Right renal cortex interstitium (tissue), 3 donors: ENCODE measurements around the gene NKAIN4. TPM values are rescaled to one million over a fixed set of nuclear protein-coding genes. Genes with fewer than 3 reads are reported as not detected.
A peak's percentile ranks its signal among the peaks of the same experiment; 100 is the strongest.

Experiments used
- DNase-seq, 3 donors: peaks; one replicate each; pipeline ENCODE4 v3.0.0-alpha.2; 2013; ENCODE audit warnings: low read depth in 3 of 3, low spot score in 2 of 3
- polyA plus RNA-seq, 3 donors: library from polyadenylated mRNA; unstranded; fragments of 120-200 nt; gene quantifications; one replicate each; pipeline ENCODE4 v1.2.1, GENCODE V29; 2013; ENCODE audit not compliant: insufficient read length in 3 of 3

NKAIN4 gene
- polyA plus RNA-seq, 3 donors = 21.1 to 27.0 (median 22.7) TPM

DNA sequence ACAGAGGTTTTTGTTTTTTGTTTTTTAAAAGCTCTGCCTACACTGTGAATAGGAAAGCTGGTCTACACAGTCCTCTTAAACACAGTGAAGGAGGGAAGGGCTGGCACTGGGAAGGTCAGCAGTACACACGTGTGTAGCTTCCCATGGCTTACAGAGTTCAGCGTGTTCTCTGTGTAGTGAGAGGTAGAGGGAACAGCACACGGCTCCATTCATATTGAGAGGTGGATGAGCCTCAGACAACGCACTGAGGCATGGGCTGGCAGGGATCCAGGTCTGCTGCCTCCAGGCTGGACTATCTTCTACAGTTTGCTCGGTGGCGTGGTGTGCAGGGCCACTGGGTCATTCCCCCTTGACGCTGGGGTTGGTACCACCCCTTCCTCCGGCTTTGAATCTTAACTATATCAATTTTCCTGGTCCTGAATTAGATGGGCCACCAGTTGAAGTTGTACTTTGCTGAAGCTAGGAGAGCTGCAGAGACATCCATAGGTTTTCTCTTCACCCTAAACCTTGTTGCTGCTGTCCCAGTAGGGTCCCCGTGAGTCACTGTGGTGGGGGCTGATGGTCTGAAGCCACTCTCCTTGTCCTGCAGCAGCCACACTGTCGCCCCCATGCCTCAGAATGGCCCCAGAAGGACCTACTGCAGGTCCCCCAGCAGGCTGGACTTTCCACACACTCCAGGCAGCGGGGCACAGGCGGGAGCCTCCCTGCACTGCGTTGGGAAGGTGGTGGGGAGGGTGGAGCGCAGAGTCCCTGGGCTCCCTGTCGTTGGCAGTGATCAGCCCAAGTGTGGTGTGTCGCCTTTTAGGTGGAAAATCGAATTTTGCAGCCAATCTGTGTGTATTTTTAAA lies 20.3 kb upstream of the NKAIN4 start:
- DNase-seq = no peak

DNA sequence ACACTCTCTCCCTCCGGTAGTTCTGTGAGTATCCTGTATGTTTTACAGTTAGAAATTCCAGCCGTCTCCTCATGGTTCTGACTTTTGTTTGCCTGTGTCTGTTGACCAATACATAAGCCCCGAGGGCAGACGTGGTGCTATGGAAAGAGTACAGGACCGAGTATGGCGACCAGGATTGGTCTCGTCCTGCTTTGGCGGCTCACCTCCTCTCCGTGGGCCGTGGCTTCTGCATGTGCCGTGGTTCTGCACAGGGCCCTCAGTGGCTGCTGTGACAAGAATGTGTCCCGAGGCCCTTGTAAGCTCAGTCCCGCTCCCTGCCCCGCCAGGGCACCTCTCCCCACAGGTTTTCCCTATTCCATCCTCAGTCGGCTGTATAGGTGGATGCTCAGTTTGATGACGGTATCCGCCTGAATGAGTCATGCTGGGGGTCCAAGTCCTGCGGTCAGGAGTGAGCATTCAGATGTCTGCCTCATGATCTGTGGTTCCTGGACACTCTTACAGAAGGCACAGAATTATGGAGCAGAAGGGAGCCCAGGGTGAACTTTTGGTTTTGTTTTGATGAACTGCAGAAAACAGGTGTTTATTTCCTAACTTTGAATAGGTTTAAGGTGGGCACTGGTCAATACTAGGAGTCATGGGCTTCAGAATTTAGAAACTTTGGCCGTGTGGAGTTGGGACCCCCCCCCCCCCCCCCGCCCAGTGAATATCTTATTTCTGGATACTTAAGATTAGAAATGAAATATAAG lies 19.5 kb upstream of the NKAIN4 start:
- DNase-seq = no peak

DNA sequence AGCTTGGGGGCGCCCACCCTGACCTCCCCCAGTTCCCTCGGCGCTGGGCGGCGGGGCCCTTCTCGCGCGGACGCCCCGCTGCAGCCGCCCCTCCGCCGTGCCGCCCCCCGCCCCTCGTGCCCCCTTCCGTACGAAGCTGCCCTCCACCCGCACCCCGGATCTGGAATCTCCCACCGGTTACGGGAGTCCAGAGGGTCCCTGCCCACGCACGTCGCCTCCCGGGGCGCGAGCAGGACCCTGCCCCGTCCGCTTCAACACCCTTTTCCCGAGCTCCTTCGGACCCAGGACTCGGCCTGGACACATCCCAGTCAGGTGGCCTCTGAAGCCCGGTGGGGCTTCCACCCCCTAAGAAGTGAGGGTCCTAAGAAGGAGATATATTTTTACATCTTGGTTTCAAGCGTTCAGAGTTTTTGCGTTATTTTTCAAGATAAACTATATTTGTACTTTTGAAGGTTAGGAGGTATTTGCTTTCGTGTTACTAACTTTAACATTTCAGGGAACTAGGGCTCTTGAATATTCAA lies 18.9 kb upstream of the NKAIN4 start:
- no peak for DNase-seq

DNA sequence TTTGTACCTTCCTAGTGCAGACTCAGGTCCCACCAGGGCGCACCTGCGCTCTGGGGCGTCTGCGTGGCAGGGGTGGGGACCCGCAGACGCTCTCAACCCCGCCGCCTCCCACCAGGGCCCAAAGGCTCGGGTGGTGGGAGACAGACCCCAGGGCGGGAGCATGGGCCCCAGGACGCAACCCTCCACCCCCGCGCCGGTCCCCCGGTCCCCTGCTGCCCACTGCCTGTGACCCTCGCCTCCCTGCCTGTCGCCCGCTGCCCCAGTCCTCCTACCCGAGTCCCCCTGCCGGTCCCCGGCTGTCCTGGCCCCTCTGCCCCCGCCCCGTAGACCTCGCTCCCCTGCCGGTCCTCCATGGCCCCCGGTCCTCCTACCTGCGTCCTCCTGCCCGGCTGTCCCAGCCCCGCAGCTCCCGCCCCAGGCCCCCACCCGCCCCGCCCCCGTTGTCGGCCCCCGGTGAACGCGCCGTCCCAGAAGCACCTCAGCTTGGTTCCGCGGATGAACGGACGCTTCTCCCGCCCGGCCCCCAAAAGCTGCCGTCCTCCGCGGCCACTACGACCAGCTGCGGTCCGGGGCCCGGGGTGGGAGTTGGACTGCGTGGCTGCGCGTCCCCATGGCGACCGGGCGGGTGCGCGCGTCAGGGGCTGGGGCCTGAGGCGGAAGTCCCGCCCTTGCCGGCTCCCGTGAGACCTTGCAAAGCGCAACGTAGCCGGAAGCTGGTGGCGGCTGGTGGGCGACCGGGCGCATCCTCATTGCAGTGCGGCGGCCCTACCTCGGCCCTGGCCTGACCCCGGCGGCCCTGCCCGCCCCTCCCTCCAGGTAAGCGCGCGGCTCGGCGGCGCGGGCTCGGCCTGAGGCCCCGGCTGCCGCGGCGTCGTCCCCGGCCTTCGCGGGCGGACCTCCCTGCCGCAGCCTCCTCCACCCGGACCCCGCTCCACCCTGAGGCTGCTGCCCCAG lies 18.1 kb upstream of the NKAIN4 start, which contains the start of gene ARFGAP1:
Gene ARFGAP1 (plus strand): TSS at position 709 of the 954 bp plus-strand sequence. CDS start 2,768 bp downstream, outside the sequence.
- peak; percentile 78 to 89 (median 83) for DNase-seq

DNA sequence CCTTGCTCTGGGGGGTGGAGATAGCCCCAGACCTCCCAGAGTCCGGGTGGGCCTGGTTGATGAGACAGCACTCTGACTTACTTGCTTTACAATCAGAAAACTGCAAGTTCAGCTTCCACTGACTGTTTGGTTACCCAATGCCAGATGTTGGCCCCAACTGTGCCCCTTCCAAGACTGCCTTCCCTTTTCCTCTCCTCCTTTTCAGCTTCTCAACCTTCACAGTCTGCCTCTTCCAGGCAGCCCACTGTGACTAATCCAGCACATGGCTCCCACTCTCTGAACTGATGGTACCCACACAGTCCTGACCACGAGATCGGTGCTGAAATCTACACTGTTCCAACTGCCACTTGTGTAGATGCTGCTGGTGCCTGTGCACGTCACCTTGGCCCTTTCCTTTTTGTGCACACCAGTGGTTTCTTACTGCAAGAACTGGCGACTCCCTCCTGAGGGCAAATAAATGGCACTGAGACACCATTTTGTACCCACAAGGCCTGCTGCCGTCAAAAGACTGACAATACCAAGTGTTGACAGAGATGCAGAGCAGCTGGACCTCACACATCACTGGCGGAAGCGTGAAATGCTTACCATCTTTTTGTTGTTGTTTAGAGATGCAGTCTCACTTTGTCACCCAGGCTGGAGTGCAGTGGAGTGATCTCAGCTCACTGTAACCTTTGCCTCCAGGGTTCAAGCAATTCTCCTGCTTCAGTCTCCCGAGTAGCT lies 16.5 kb upstream of the NKAIN4 start:
- no peak for DNase-seq

DNA sequence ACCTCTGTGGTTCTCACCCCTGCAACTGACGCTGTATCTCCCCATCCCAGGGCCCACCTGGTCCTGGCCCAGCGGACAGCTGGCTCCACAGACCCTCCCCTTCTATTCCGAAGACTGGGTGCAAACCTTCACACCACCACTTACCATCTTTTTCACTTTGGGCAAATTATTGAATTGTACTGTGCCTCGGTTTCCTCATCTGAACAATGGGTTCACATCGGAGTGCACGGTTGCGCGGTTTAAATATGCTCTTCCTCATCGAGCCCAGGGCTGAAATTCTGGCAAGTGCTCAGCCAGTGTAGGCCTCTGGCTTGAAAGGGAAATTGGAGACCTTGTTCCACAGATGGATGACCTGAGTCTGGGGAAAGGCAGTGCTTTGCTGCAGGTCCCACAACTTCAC lies 15.5 kb upstream of the NKAIN4 start:
- DNase-seq = no peak

DNA sequence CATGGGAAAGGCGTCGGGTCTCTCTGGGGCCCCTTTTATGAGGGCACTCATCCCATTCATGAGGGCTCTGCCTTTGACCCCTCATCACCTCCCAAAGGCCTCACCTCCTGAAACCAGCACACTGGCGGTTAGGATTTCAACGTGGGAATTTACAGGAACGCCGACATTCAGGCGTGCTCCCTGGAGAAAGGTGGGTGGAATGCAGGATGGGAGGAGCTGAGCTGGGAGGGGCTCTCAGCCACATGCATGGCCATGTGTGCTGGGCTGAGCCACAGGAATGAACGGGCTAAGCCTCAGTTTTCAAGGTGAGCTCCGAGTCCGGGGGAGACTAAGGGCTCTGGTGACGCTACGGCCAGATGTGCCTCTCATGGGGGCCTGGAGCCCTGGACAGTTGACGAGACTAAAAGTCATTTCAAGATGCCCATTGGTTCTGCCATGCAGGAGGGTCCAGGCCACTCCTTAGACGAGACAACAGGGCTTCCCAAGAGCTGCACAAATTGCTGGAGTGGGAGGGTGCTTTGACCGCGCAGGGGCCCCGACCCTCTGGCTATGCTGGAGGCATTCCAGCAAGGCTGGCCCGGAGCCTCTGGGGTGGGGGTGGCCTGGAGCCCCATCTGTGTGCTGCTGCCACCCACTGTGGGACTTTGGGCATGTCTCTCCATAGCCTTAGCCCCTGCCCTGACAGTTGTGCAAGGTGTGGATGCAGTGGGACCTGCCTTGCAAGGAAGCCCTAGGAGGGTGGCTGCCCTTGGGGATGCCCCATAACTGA lies 14.6 kb upstream of the NKAIN4 start:
- DNase-seq = no peak

DNA sequence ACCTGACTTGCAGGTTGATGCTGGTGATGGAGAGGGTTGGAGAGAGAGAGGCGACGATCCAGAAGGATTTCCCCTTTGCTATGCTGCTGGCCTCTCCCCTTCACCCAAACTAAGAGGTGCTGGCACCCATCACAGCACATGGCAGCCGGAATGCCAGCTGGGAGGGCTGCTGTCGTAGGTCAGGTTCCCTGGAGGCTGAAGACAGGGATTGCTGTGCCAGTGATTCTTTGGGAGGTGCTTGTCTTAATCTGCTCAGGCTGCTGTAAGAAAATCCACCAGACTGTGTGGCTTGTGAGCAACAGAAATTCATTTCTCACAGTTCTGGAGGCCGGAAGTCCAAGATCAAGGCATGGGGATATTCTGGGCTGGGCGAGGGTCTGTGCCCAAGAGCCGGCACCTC lies 14.0 kb upstream of the NKAIN4 start:
- no peak for DNase-seq

DNA sequence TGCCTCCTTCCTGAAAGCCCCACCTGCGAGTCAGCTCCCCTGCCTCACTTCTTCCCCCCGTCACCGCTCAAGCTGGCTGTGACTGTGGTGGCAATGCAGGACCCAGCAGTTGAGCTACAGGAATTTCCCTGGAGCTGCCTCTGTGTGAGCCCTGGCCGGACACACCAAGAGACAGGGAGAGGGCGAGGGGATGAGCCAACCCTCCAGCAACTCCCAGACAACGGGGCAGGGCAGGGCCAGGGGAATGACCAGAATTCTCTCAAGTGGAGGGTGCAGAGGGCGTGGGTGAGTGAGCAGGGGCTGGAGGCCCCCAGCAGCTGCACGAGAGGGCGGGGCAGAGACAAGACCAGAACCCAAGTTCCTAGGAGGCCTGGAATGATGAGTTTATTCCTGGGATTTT lies 13.4 kb upstream of the NKAIN4 start:
- no peak for DNase-seq

DNA sequence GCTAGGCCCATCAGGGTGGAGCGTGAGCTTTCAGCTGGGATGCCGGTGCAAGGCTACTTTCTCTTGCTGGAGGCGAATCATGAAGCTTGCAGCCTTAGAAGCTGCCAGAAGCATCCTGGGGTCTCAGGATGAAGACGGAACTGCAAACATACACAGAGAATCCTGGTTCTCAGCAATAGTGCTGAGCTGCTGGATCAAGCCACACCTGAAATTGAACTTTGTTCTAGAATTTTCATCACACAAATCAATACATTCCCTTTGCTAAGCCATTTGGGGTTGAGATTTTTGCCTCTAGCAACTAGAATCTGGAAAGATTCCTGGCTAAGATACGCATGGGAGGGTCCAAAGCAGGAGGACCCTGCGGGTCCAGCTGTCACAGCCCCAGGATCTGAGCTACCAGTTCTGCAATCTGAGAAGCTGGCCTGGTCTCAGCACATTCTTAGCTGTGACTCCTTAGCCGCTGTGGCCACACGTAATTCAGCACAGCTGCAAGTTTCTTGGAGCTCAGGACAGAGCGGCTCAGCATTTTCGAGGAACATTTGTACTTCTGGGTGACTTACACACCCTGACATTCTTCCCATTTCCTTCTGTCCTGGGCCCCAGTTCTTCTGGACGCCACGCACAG lies 11.7 kb upstream of the NKAIN4 start:
- no peak for DNase-seq

DNA sequence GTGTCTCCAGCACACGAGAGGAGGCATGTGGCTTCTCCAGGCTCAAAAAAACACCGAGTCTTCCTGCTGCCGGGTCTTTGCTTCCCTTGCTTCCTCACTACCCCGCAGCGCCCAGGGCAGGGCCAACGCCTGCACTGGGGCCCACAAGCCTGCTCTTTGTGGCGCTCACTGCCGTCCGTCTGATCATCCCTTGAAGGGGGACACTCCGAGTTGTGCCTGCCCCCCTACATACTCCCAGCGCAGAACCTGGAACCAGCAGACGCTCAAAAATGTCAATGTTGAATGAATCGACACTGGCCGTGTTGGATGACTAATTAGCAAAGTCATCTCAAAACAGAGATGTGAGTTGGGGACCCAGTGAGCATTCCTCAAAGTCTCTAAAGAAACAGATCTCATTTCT lies 10.3 kb upstream of the NKAIN4 start:
- no peak for DNase-seq

DNA sequence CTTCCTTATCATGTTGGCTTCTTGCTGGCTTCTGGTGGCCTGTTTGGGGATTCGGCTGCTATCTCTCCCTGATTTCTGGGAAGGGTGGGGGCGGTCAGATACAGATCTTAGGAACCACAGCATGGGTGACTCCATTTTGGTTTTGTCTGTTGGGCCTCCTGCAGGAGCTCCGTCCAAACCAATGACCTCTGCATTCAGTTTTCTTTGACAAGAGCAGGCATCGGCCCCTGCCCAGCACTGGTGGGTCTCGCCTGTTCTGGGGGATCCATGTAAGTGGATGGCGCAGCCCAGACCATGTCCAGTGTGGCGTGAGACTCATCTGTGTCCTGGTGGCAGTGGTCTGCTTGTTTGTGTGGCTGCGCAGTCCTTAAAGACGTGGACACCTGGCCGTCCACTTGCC lies 9.7 kb upstream of the NKAIN4 start:
- no peak for DNase-seq

DNA sequence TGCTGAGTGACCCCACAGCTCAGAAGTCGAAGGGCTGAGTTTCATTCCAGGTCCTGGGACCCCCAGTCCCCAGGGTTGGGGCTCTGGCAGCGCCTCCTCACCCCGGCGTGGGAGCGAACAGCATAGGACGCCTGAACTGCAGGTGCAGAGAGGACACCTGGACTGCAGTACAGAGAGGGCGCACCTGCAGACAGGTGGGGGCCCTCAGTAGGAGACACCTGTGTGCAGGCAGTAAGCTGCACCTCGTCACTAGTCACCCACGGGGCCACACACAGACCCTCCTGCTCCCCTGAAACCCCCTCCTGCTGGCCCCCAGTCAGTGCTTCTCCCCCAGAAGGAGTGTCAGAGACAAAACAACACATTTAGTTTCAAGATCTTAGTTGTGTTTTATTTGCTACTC lies 8.6 kb upstream of the NKAIN4 start:
- no peak for DNase-seq

DNA sequence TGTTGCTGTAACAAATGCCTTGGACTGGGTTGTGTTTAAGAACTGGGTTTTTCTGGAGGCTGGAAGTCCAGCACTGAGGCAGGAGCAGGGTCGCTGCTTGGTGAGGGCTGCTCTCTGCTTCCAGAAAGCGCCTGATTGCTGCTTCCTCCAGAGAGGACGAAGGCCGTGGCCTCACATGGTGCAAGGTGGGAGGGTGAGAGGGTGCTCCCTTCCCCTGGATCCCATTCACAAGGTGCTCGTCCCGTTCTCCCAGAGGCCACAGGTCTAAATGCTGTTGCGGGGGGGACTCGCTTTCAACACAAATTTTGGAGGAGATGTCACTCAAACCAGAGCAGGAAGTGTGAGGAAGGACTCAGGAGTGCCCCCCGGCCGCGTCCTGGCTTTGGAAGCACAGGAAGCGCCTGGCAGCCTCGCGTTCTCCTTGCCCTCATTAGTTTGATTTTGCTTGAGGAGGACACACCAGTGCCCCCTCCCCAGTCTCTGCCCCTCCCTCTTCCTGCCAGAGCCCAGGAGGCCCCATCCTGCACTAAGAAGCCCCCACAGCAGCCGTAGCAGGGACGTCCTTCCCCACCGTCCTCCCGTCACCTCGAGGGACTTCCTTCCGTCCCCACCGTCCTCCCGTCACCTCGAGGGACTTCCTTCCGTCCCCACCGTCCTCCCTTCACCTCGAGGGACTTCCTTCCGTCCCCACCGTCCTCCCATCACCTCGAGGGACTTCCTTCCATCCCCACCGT lies 7.7 kb upstream of the NKAIN4 start:
- no peak for DNase-seq

DNA sequence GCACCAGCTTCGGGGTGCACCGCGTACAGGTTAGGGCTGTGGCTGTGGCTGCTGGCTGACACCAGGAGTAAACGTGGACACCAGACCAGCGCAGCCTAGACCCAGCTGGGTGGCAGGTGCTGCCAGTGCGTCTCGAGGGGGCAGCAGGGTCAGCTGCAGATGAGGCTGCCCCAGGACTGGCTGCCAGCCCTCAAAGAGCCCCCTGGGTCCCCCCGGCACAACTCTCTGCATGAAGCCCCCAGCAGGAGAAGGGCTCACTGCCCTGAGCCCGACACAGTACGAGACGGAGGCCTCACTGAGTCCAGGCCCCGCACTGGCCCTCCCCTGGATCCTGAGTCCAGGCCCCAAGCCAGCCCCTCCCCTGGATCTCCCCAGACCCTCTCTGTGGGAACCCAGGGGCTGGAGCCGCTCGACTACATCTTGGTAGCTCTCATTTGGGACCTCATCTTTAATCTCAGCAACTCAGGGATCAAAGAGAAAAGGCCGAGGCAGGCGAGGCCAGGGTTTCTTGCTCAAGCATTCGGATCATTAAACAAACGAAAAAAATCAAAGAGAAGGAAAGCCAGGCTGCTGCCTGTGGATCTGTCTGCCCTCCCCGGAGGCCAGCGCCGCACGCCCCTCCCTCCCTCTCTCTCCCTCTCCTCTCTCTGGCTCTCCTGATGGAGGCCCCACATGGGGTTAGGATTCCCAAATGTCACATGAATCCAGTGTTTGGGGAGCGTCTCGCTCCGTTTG lies 7.0 kb upstream of the NKAIN4 start:
- DNase-seq = no peak

DNA sequence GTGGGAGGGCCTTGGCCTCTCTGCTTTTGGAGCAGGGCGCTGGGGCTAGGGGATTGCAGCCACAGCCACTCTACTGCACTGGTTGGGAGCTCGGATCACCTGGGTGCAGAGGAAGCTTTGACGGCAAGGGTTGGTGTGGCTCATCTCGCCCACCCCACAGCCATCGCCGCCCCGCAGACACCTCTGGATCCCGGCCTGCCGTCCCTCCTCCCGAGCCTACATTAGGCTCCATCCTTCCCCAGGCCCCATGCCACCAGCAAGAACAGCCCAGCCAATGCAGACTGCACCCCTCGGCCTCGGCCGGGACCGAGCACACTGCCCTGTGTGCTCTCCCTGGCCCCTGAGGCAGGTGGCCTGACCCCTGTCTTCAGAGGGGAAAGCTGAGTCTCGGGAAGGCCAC lies 6.3 kb upstream of the NKAIN4 start:
- no peak for DNase-seq

DNA sequence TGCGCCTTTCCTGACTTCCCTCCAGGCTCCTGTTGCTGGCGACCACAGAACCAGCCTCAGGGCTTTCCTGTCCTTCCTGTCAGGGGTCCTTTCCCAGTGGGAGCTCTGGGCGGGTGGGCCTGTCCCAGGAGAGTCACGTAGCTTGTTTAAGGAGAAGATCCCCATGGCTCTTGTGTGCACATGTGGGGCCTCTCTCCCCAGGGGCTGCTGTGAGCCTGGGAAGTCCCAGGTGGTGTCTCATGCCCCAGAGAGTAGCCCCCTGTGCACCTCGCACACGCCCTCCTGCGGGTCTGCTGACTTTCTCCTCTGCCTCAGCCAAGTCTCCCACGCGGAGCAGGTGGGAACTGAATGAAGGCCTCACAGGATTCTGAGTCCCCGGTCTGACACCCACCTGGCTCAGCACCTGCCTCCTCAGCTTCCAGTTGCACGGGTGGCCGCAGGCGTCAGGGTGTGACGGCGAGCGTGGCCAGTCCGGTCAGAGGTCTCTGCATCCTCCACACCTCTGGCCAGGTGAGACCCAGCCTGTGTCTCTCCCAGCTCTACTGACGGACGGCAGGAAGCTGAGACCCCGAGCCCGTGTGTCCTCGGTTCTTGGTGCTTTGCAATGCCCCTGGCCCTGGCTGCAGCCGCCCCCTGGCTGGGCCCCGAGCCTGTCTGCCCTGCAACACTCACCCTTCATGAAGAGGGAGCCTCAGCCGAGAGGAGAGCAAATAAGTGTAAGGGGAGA lies 5.6 kb upstream of the NKAIN4 start:
- DNase-seq = no peak
